ENCODE data around the gene GPC3. TPM values are rescaled to one million over a fixed set of nuclear protein-coding genes. Genes with fewer than 3 reads are reported as not detected.

Gene GPC3
- total RNA-seq, 1 donor from 2014 or later = 15.5 TPM

GRCh38 chrX:133935076-133935475 is 50.3 kb downstream of the GPC3 start:
- H3K9me3 ChIP-seq = no peaks in the 10 kb centered on the region
- intact Hi-C loops (cut with DNase I) = no loop called here
- no peaks in the 10 kb centered on the region for H3K4me1 ChIP-seq
- H3K27ac ChIP-seq = no peak overlapping the region
- no peak overlapping the region for H3K4me3 ChIP-seq
- no peak for DNase-seq (ENCODE audit: extremely low spot score in 2 of 2)
- H3K27me3 ChIP-seq = no peaks in the 10 kb centered on the region
- no peaks in the 10 kb centered on the region for H3K36me3 ChIP-seq
- TF ChIP-seq CTCF (IDR thresholded peaks at IDR 0.05) (no peak), POLR2A (IDR thresholded peaks at IDR 0.05) (no peak), POLR2AphosphoS5 (IDR thresholded peaks at IDR 0.05; ENCODE audit: insufficient read depth in 1 of 2, low read depth in 1 of 2) (no peak)

GRCh38 chrX:133933316-133933715 is 52.1 kb downstream of the GPC3 start:
- intact Hi-C loops (cut with DNase I) = no loop called here
- H3K27me3 ChIP-seq = no peaks in the 10 kb centered on the region
- TF ChIP-seq CTCF (IDR thresholded peaks at IDR 0.05) = no peak
- TF ChIP-seq POLR2AphosphoS5 (IDR thresholded peaks at IDR 0.05; ENCODE audit: insufficient read depth in 1 of 2, low read depth in 1 of 2) = no peak
- no peak for TF ChIP-seq POLR2A (IDR thresholded peaks at IDR 0.05)
- no peaks in the 10 kb centered on the region for H3K4me1 ChIP-seq
- no peaks in the 10 kb centered on the region for H3K36me3 ChIP-seq
- no peaks in the 10 kb centered on the region for H3K9me3 ChIP-seq
- no peak overlapping the region for H3K27ac ChIP-seq
- no peak for DNase-seq (ENCODE audit: extremely low spot score in 2 of 2)
- no peak overlapping the region for H3K4me3 ChIP-seq

- Histone ChIP-seq H3K36me3 (no peaks in the 10 kb centered on the region), H3K9me3 (no peaks in the 10 kb centered on the region), H3K4me3 (no peak overlapping the region), H3K4me1 (no peaks in the 10 kb centered on the region), H3K27ac (no peak overlapping the region), H3K27me3 (no peaks in the 10 kb centered on the region)
- intact Hi-C loops (cut with DNase I) = no loop called here
- no peak for DNase-seq (ENCODE audit: extremely low spot score in 2 of 2)
- no peak for TF ChIP-seq POLR2AphosphoS5 (IDR thresholded peaks at IDR 0.05; ENCODE audit: insufficient read depth in 1 of 2, low read depth in 1 of 2)
- no peak for TF ChIP-seq CTCF (IDR thresholded peaks at IDR 0.05)
- TF ChIP-seq POLR2A (IDR thresholded peaks at IDR 0.05) = no peak
Observed at GRCh38 chrX:133929836-133930464, 55.4 kb downstream of the GPC3 start.

- no peak overlapping the region for H3K4me3 ChIP-seq
- no peaks in the 10 kb centered on the region for H3K27me3 ChIP-seq
- intact Hi-C loops (cut with DNase I) = no loop called here
- H3K27ac ChIP-seq = no peak overlapping the region
- no peaks in the 10 kb centered on the region for H3K36me3 ChIP-seq
- TF ChIP-seq POLR2A (IDR thresholded peaks at IDR 0.05) = no peak
- no peak for TF ChIP-seq POLR2AphosphoS5 (IDR thresholded peaks at IDR 0.05; ENCODE audit: insufficient read depth in 1 of 2, low read depth in 1 of 2)
- TF ChIP-seq CTCF (IDR thresholded peaks at IDR 0.05) = no peak
- no peak for DNase-seq (ENCODE audit: extremely low spot score in 2 of 2)
- H3K4me1 ChIP-seq = no peaks in the 10 kb centered on the region
- H3K9me3 ChIP-seq = no peaks in the 10 kb centered on the region
Observed at GRCh38 chrX:133928365-133928764, 57.0 kb downstream of the GPC3 start.

- Histone ChIP-seq H3K4me1 (no peaks in the 10 kb centered on the region), H3K9me3 (no peaks in the 10 kb centered on the region), H3K4me3 (no peak overlapping the region), H3K36me3 (no peaks in the 10 kb centered on the region), H3K27ac (no peak overlapping the region), H3K27me3 (no peaks in the 10 kb centered on the region)
- intact Hi-C loops (cut with DNase I) = no loop called here
- no peak for DNase-seq (ENCODE audit: extremely low spot score in 2 of 2)
- TF ChIP-seq POLR2AphosphoS5 (IDR thresholded peaks at IDR 0.05; ENCODE audit: insufficient read depth in 1 of 2, low read depth in 1 of 2) = no peak
- no peak for TF ChIP-seq CTCF (IDR thresholded peaks at IDR 0.05)
- TF ChIP-seq POLR2A (IDR thresholded peaks at IDR 0.05) = no peak
Observed at GRCh38 chrX:133926809-133927208, 58.6 kb downstream of the GPC3 start.
